HG02588 (cell line): ENCODE data around the gene POLR2L.
A peak's percentile ranks its signal among the peaks of the same experiment; 100 is the strongest.

Source experiments
- ATAC-seq: cut with Tn5 transposase; IDR thresholded peaks from one replicate; pipeline ENCODE4 v1.9.1; 2021; ENCODE audit warnings: mild to moderate bottlenecking, moderate library complexity; ENCODE audit not compliant: unreplicated experiment

Gene POLR2L

DNA sequence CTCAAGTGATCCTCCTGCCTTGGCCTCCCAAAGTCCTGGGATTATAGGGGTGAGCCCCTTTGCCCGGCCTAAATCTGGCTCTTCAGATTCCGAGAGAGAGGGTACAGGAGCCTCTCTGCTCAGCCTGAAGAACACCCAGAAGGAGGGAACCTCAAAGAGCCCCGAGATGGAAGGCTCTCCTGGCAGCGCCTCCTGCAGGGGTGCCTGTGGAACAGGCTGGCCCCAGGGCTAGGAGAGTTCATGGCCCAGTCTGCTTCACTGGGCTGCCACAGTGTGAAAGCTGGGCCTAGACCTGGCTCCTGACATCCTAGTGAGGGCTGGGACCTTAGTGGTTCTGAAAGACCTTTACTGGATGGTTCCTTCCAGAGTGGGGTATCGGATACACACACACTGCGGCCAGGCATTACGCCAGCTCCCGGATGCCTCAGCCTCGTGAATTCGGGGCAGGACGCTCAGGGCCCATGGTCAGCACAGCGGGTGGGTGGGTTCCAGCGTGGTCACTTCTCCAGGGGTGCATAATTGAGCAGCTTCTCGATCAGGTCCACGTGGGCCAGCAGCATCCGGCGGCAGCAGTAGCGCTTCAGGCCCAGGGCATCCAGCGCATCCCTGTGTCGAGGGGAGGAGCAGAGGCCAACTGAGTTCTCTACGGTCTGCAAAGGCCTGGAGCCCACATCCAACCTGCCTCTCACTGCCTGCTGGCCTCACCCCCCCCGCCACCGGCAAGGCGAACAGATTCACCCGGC is 2.3 kb downstream of the POLR2L start:
- no peak for ATAC-seq

DNA sequence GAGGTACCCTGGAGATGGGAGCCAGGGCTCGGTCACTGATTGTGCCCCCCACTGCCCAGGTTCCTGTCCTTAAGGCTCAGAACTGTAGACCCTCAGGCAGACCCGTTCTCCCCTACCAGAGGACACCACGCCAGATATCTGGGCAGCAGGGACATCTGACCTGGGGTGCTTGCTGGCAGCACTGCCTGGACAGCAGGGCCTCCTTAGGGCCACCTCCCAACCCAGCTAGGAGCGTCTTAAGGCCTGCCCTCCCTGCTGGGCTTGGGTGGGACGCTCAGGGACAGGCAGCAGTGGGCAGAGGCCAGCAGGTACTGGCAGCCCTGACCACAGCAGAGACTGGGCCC is 3.1 kb downstream of the POLR2L start:
- no peak for ATAC-seq

DNA sequence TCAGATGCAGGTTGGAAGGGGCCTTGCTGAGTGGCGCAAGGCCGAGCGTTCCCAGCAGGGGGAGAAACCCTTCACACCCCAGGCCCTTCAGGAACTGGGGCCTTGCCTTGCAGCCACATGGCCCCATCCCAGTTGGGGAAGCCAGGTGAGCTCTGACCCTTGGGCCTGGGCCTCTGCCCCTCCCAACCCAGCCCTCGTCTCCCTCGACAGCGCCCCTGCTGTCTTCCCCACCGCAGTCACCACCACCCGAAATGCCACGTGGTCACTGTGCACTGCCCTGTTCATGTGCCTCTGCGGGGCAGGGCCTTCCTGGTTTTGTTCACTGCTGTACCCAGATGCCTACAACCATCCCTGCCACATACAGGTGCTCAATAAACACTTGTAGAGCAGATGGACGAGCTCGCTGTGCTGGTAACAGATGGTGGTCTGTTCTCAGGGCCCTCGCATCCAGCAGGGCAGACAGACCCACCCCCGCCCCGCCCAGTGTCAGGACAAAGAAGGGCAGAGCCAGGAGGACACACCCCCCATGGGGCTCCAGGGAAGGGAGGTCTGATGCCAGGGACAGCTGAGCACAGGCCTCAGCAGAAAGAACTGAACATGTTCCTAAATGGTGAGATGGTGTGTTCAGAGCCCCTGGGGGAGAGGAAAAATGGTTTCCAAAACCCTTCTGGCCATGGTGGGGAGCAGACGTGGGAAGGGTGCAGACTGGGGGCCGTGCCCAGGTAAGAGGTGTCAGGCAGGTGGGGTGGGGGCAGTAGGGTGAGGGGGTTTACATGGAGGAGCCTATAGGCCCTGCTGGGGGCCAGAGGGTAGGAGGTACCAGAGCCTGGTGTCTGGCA is 3.7 kb downstream of the POLR2L start:
- no peak for ATAC-seq

DNA sequence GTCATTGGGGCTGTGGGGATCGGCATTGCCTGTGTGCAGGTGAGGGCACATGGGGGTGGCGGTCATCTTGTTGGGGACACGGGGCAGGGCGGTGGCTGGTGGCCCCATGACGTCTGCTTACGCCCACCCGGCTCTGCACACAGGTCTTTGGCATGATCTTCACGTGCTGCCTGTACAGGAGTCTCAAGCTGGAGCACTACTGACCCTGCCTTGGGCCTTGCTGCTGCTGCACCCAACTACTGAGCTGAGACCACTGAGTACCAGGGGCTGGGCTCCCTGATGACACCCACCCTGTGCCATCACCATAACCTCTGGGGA is 4.4 kb downstream of the POLR2L start:
- no peak for ATAC-seq

DNA sequence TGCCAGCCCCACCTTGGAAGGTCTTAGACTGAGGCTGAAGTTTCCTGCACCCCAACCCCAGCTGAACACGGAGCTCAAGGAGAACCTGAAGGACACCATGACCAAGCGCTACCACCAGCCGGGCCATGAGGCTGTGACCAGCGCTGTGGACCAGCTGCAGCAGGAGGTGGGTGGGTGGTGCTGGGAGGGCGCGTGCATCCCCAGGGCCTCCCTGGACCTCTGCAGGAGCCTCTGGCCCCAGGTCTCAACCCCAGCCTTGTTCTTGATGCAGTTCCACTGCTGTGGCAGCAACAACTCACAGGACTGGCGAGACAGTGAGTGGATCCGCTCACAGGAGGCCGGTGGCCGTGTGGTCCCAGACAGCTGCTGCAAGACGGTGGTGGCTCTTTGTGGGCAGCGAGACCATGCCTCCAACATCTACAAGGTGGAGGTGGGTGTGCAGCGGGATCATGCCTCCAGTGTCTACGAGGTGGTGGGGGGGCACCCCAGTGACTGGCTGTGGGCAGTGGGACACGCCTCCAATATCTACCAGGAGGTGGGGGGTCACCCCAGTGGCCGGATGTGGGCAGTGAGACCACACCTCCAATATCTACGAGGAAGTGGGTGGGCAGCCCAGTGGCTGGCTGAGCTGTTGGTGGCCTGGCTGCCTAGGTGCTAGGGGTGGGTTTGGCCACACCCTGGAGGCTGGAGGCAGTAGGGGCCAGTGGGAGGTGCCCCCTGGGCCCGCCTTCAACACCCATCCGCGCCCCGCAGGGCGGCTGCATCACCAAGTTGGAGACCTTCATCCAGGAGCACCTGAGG is 4.9 kb downstream of the POLR2L start:
- ATAC-seq, result no peak

DNA sequence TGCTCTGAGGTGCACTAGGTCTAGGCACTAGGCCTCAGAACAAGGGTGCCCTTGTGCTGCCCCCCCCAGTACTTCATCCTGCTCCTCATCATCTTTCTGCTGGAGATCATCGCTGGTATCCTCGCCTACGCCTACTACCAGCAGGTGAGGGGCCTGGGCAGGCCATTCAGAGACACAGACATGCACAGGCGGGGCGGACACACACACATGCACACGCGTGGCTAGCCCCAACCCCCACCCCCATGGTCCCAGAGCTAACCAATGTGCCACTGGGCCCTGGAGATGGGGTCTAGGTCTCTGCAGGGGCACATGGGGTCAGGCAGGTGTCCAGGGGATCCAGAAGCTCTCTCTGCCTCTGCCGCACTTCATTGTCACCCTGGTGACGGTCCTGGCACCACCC is 5.6 kb downstream of the POLR2L start:
- no peak for ATAC-seq

DNA sequence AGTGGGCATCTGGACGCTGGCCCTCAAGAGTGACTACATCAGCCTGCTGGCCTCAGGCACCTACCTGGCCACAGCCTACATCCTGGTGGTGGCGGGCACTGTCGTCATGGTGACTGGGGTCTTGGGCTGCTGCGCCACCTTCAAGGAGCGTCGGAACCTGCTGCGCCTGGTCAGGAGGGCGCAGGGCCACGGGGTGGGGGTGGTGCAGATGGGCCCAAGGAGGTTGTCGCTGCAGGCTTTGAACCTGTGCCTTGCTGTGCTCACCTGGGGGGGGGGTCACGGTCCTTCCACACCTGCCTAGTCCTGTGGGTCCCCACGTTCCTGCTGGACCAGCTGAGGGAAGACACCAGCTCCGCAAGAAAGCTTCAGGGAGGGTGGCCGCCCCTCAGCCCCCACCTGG is 6.1 kb downstream of the POLR2L start:
- ATAC-seq, result no peak

DNA sequence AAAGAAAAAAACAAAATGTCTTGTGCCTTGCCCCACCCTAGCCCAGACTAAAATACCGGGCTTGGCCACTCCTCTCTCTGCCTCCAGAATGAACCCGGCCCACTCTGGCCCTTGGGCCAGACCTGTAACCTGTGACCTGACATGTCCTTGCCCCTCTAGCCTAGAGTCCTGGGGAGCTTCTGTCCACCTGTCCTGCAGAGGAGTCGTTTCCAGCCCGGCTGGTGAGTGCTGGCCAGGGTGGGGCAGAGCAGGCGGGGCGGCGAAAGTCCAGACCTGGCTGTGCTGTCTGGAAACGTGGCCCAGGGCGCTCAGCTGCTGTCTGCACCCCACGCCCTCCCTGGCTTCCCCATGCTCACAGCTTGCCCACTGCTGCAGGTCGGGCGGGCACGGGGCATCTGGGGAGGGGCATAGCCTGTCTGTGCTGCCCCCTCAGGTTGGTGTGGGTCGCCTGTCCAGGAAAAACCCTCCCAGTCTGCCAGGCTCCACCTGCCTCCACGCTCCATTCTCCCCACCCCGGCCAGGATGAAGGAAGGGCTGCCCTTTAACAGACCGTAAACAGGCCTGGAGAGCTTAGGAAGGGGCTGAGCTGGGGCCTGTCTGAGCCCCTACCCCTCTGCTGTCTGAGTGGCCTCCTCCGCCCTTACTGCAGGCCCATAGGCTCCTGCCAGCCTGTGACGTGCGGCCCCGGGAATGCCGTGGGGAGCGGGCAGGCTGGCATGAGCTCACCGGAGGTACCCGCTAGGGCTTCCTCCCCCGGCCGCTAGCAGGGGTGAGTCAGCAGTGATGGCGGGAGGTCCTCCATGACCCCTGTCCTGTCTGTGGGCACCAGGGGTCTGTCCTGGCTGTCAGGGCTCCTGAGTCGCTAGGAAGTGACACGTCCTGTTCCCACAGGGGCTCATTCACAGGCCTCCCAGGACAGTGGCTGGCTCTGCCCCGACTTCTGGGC is 7.7 kb downstream of the POLR2L start:
- ATAC-seq, result no peak

DNA sequence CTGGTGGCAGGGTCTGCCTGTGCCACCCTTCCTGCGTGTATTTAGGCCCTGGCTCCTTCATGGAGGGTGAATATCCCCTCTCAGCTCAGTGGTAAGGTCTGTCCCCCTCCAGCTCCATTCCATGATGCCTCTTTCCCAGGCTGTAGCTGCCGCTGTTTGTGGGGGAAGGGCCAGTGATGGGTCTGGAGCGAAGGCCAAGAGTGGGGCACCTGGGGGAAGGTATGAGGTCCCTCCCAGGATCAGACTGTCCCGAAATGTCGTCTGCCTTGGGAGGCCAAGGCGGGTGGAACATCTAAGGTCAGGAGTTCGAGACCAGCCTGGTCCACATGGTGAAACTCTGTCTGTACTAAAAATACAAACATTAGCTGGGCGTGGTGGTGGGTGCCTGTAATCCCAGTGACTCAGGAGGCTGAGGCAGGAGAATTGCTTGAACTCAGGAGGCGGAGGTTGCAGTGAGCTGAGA is 8.4 kb downstream of the POLR2L start:
- no peak for ATAC-seq

DNA sequence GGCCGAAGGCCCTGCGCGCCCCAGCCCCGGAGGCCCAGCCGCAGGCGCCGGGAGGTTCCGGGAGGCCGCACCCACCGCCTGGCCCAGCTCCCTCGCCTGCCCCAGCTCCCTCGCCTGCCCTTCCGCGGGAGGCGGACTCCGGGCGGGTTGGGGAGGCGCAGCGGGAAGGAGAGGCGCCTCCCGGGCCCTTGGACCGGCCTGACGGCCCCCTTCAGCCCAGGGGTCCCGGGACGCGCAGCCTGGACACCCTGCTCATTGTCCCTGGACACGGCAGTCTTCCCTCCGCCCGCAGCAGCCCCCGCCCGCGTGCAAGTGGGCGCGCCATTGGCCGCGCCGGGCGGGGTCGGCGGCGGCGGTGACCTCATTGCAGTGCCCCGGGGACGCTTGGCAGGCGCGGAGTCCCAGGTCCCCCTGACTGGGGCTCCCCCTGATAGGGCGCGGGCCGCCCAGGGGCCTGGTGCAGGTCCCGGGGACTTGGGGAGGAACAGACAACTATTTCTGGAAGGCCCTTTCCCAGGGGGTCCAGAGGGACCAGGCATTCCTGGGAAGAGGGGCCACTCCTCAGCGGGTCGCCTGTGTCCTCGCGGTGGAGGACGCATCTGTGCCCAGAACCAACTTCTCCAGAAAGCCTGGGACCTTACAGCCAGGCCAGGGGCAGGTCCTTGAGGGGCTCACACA is 9.1 kb downstream of the POLR2L start:
- ATAC-seq, result no peak

DNA sequence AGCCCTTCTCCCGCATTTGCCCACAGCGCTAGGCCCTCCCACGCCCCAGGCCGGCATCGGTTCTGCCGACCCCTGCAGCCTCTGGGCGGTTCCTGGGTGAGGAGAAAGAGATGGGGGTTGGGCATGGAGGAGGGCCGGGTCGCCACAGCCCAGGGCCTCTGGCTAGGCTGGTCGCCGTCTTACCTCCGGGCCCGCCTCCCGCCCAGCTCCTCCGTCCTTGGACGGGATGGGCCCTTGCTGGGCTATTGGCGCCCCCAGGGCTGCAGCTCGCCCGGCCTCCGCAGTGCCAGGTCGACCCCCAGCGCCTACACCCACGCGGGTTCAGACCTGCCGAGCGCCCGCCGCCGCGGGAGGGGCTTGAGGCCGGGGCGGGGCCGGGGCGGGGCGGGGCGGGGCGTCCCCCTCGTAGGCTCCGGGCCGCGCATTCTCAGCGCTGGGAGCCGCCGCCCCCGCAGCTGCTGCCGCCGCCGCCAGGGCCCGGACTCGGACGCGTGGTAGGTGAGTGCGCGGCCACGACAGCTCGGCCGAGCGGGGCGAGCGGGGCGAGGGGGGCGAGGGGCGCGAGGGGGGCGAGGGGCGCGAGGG is 9.7 kb downstream of the POLR2L start, which contains the start of gene CD151:
Gene CD151, plus strand, starts transcription at position 424 of the 585 bp plus-strand sequence. CDS start 3,118 bp downstream, outside the sequence.
- ATAC-seq, result peak; percentile 39

DNA sequence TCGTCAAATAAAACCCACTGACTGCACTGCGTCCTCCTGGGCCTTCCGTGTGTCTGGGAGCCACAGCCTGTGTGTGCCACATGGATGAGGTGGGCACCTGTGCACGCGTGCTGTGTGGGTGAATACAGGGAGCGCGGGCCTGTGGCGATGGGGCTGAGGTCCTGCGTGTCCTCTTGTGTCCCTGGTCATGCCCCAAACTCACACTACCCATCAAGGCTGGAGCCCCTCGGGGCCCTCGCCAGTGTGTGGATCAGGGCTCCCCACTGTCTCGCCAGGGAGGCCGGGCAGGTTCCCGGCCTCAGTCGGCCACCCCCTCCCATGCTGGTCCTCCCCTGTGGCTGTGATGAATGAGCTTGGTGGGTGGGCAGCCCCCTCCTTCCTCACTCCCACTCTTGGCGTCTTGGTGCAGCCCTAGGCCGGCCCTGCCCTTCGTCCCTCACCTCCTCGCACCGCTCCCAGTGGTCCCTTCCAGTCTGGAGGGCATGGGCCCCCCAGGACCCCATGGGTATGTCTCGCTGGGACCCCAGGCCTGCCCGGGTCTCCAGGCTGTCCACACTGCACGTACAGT is 10.3 kb downstream of the POLR2L start:
- ATAC-seq, result no peak

DNA sequence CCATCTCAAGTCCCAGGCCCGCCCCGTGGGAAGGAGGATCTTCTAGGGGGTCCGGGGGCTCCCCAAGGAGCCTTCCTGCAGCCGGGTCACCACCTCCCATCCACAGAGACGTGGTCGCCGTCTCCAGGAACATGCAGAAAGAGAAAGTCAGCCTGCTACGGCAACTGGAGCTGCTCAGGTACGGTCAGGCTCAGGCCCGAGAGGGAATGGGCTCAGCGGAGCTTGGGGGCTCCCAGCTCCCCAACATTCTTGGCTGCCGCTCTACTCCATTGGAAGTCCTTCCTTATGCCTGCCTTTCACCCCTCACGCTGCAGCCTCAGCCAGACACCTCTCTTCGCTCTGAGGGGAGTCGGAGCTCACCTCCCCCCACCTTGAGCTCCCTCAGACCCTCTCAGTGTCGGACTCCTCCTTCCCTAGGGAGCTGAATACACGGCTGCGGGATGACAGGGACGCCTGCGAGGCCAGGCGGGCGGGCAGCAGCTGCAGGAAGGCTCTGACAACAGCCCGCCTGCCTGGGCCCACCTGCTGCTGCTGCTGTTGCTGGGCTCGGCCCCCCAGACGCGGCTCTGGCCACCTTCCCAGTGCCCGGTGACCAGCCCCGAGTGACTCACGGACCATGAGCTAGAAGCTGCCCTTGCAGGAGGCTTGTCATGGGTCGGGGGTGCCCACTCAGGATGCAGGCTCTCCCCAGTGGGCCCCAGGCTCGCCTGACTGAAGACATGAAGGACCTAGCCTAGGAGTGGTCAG is 11.0 kb downstream of the POLR2L start:
- ATAC-seq, result no peak

DNA sequence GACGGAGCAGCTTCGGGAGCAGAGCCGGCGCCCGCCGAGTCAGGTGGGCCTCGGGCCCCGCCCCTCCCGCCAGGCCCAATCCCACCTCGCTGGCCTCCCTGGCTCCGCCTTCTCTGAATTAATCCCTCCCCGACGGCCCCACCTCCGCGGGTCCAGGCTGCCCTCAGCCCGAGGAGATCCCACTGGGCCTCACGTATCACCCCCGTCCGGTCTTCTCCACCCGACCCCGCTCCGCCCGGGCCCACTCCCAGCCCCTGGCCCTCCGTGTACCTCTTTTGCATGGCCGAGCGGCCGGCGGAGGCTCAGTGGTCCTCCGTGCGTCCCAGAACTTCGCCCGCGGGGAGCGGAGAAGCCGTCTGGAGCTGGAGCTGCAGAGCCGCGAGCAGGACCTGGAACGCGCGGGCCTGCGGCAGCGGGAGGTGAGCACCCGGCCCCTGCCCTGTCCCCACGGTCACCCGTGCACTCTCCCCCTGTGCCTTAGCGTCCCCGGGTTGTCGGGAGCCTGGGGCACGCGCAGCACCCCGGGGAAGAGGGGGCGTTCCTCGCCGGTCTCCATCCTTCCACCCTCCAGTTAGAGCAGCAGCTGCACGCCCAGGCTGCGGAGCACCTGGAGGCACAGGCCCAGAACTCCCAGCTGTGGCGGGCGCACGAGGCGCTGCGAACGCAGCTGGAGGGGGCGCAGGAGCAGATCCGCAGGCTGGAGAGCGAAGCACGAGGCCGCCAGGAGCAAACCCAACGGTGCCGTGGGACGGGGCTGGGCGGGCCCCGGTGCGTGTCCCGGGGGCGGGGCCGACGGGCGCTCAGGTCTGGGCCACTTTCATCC is 11.8 kb downstream of the POLR2L start:
- ATAC-seq, result peak; percentile 36

DNA sequence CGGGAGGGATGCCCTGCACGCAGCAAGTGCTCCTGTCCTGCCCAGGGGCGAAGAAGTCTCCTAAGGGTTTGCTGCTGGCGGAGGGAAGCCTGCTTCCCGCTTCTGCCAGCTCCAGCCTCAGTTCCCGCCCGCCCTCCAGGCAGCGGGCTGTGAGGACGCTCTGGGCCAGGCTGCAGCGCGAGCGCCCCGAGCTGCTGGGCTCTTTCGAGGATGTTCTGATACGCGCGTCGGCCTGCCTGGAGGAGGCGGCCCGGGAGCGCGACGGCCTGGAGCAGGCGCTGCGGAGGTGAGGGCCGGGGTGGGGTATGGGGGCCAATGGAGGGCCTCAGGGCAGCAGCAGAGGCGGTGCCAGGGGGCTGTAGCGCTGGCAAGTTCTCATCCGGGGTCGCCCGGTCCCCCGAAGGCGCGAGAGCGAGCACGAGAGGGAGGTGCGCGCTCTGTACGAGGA is 12.5 kb downstream of the POLR2L start:
- no peak for ATAC-seq

DNA sequence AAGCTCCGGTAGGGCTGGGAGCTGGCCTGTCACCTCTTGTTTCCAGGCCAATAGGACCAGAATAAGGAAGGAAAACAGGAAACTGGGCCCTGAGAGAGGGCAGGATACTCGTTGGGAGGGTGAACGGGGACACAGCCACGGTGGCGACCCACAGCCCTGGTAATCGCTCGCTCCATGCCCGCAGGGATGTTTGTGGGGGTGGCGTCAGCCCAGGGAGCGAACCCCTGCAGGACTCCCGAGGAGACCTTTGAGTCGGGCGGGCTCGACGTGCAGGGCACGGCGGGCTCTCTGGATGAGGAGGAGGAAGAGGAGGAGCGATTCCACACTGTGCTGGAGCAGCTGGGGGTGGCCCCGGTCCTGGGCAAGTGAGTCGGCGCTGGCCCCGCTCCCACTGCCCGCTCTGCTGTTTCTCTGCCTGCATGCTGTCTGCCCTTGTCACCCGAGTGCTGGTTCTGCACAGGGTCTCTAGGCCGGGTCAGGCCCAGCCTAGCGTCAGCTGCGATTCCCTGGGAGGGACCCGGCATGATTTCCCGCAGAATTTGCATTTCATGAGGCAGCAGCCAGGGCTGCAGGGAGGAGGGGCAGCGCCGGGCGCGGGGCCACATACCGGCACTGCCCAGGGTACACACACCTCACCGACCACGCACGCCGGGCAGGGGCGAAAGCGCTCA is 13.0 kb downstream of the POLR2L start:
- no peak for ATAC-seq
